HCT116 (cell line): Measurements from ENCODE around the gene EIF3M.

Experiments used
- EGR1 ChIP-seq: IDR thresholded peaks from 2 replicates; pipeline ENCODE4 v1.6.1; 2012; ENCODE audit warnings: low read depth
- EZH2 ChIP-seq: fragments of 200-600 bp; sonication (generic); IDR thresholded peaks from 2 replicates; pipeline ENCODE4 v1.6.1; 2017; ENCODE audit warnings: antibody characterized with exemption, mixed run types
- POLR2A ChIP-seq: IDR thresholded peaks from 2 replicates; pipeline ENCODE4 v1.7.0; 2011; ENCODE audit warnings: borderline replicate concordance; ENCODE audit not compliant: insufficient read depth, insufficient read length; ENCODE audit errors: extremely low read depth
- YY1 ChIP-seq: IDR thresholded peaks from 2 replicates; pipeline ENCODE4 v1.6.1; 2011; ENCODE audit warnings: low read length, low read depth, moderate library complexity, mild to moderate bottlenecking; ENCODE audit not compliant: insufficient replicate concordance; ENCODE audit errors: extremely low read depth
- TF ChIP-seq, protein P1 (sequence below), 3 experiments: fragments of 200-600 bp in 1 of 3; sonication (generic) in 1 of 3; IDR thresholded peaks in 2 of 3; conservative IDR thresholded peaks in 1 of 3; 2 replicates each; pipeline ENCODE4 v1.5.1; 2012 to 2017; ENCODE audit warnings: low read depth in 2 of 3, low read length in 2 of 3, antibody characterized with exemption in 1 of 3, borderline replicate concordance in 1 of 3, control low read depth in 1 of 3, mild to moderate bottlenecking in 1 of 3, mixed read lengths in 1 of 3, mixed run types in 1 of 3, moderate library complexity in 1 of 3; ENCODE audit not compliant: insufficient read depth in 1 of 3

DNA sequence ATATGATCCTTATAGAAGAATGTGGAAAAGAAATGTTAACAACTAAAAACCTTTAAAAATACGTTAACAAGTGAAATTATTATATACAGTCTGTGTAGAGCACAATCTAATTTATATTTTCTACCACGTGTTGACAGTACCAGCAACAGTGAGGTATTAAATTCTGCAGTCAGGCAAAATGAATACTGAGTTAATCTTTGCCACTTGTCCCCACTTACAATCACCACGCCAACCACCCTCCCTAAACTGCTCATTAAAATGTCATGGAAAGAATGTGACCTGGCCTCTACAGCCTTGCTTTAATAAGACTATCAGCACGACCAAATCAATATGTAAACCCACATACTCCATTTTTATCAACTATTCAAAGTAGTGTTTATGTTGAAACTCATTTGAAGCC, 28.5 kb upstream of the EIF3M start:
- TF ChIP-seq EGR1 = no peak
- TF ChIP-seq POLR2A = no peak
- no peak for TF ChIP-seq EZH2
- TF ChIP-seq, protein P1, sequence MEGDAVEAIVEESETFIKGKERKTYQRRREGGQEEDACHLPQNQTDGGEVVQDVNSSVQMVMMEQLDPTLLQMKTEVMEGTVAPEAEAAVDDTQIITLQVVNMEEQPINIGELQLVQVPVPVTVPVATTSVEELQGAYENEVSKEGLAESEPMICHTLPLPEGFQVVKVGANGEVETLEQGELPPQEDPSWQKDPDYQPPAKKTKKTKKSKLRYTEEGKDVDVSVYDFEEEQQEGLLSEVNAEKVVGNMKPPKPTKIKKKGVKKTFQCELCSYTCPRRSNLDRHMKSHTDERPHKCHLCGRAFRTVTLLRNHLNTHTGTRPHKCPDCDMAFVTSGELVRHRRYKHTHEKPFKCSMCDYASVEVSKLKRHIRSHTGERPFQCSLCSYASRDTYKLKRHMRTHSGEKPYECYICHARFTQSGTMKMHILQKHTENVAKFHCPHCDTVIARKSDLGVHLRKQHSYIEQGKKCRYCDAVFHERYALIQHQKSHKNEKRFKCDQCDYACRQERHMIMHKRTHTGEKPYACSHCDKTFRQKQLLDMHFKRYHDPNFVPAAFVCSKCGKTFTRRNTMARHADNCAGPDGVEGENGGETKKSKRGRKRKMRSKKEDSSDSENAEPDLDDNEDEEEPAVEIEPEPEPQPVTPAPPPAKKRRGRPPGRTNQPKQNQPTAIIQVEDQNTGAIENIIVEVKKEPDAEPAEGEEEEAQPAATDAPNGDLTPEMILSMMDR (IDR thresholded peaks at IDR 0.05 in 2 of 3, conservative IDR thresholded peaks at IDR 0.05 in 1 of 3; ENCODE audit: borderline replicate concordance in 1 of 3, insufficient read depth in 1 of 3, low read depth in 2 of 3, low read length in 2 of 3) = no peak
- TF ChIP-seq YY1 = no peak
